Aorta (tissue), 5 donors: Measurements from ENCODE around the gene ART1. TPM values are rescaled to one million over a fixed set of nuclear protein-coding genes. Genes with fewer than 3 reads are reported as not detected.
"Not testable (repeated sequence)": the region's sequence is repeated elsewhere in the genome, so short reads cannot be mapped to it uniquely, and the experiment has no call there.

Experiments
- ATAC-seq: fragments of 200-7000 bp; cut with Tn5 transposase; one replicate; pipeline ENCODE4 v1.9.1; 2022; ENCODE audit warnings: moderate library complexity; ENCODE audit not compliant: low FRiP score
- DNase-seq, 2 donors: peaks; one replicate each; pipeline ENCODE4 v3.0.0-alpha.2; 2020
- H3K27ac ChIP-seq, 2 donors: one replicate each; pipeline ENCODE4 v1.5.1; 2013; ENCODE audit warnings: low read length in 2 of 2, mild to moderate bottlenecking in 2 of 2, moderate library complexity in 2 of 2, control low read depth in 1 of 2, inconsistent platforms in 1 of 2, low read depth in 1 of 2
- H3K27me3 ChIP-seq, 2 donors: one replicate each; pipeline ENCODE4 v1.6.1; 2013; ENCODE audit warnings: control low read depth in 1 of 2, low read length in 1 of 2, mild to moderate bottlenecking in 1 of 2, moderate library complexity in 1 of 2; ENCODE audit not compliant: insufficient read depth in 2 of 2, control insufficient read depth in 1 of 2
- H3K36me3 ChIP-seq, 2 donors: one replicate each; pipeline ENCODE4 v1.6.1; 2013; ENCODE audit warnings: control low read depth in 1 of 2, low read length in 1 of 2, mild to moderate bottlenecking in 1 of 2; ENCODE audit not compliant: insufficient read depth in 2 of 2, control insufficient read depth in 1 of 2
- H3K4me1 ChIP-seq, 2 donors: one replicate each; pipeline ENCODE4 v1.6.1; 2013; ENCODE audit warnings: low read length in 2 of 2, control low read depth in 1 of 2, mild to moderate bottlenecking in 1 of 2, moderate library complexity in 1 of 2; ENCODE audit not compliant: insufficient read depth in 2 of 2, control insufficient read depth in 1 of 2
- H3K4me3 ChIP-seq, 2 donors: one replicate each; pipeline ENCODE4 v1.5.1; 2013; ENCODE audit warnings: low read length in 2 of 2, control low read depth in 1 of 2, mild to moderate bottlenecking in 1 of 2
- H3K9me3 ChIP-seq: one replicate; pipeline ENCODE4 v1.6.1; 2013; ENCODE audit warnings: mild to moderate bottlenecking, low read length; ENCODE audit not compliant: control insufficient read depth
- WGBS, 2 donors: extraction: QIAGEN DNeasy Blood & Tissue Kit; methylation state at CpG; one replicate each; pipeline ENCODE4 v1.1.7; 2013; 5-methylcytosine and 5-hydroxymethylcytosine counted together
- intact Hi-C, 2 donors: fragments of 100-400 bp; cut with DNase I; formaldehyde crosslinking; loops; one replicate each; pipeline versions ENCODE4 v1.14.2 to v1.15.0; 2022
- polyA plus RNA-seq, 2 donors: library from polyadenylated mRNA; stranded (reverse); fragments of 200-250 nt; gene quantifications; one replicate each; pipeline ENCODE4 v1.2.3, GENCODE V29; 2013
- total RNA-seq, 2 donors: library from RNA; stranded (reverse); fragmentation: NEBNext Ultra II Directional; extraction: Animal tissue kit (Norgen Biotek cat#: 25700); gene quantifications; one replicate each; pipeline ENCODE4 v1.2.1, GENCODE V29; 2021
- donor health status: healthy with polysubstance abuse.
- donor health status: Bipolar disorder and iron deficiency.
- donor health status: DM: no; HTN: no; CAD: no.
- donor health status: DM: no; HTN: no; CAD: no.
- donor health status: DM: yes; HTN: yes; CAD: no.

Gene ART1
- total and polyA plus RNA-seq, 4 donors: not detected

- 95 to 96% methylated on average over 14 of the region's 14 CpGs for WGBS, 2 donors
- H3K27ac ChIP-seq: no peak overlapping the region
- intact Hi-C loops: no loop called here
- no peaks in the 10 kb centered on the region for H3K36me3 ChIP-seq
- ATAC-seq: no peak
- H3K4me3 ChIP-seq: no peak overlapping the region
- H3K9me3 ChIP-seq: no peaks in the 10 kb centered on the region
- DNase-seq: peak in 1 of 2 donors; percentile 73
- no peaks in the 10 kb centered on the region for H3K27me3 ChIP-seq
- H3K4me1 ChIP-seq: no peaks in the 10 kb centered on the region
Measured at GRCh38 chr11:3639841-3640240, 5.1 kb upstream of the ART1 start.

- no peaks in the 10 kb centered on the region for H3K27me3 ChIP-seq
- H3K4me3 ChIP-seq: no peak overlapping the region
- intact Hi-C loops: no loop called here
- ATAC-seq (no peak), DNase-seq (no peak)
- H3K27ac ChIP-seq: no peak overlapping the region
- no peaks in the 10 kb centered on the region for H3K36me3 ChIP-seq
- H3K4me1 ChIP-seq: no peaks in the 10 kb centered on the region
- 64 to 68% methylated on average over 8 of the region's 8 CpGs for WGBS, 2 donors
- H3K9me3 ChIP-seq: no peaks in the 10 kb centered on the region
Measured at GRCh38 chr11:3641191-3641590, 3.7 kb upstream of the ART1 start.

GRCh38 chr11:3641701-3642070 lies 3.2 kb upstream of the ART1 start, which contains the start of gene ART5:
TSS of gene ART5 (minus strand) at chr11:3641992. CDS start at chr11:3641862, 130 bp downstream.
- Histone ChIP-seq H3K4me3 (peak within 1 kb of the TSS in 1 of 2 donors; percentile 22), H3K36me3 (no peaks in the 10 kb centered on the region), H3K9me3 (no peaks in the 10 kb centered on the region), H3K27me3 (no peaks in the 10 kb centered on the region), H3K27ac (no peak within 1 kb of the TSS), H3K4me1 (no peaks in the 10 kb centered on the region)
- WGBS, 2 donors: 10 to 11% methylated on average over 18 to 21 of the region's 21 CpGs
- intact Hi-C loops: no loop called here
- no peak for DNase-seq
- ATAC-seq: no peak

- 1 to 2% methylated on average over 47 to 55 of the region's 55 CpGs for WGBS, 2 donors
- Histone ChIP-seq H3K36me3 (no peaks in the 10 kb centered on the region), H3K27me3 (no peaks in the 10 kb centered on the region), H3K4me3 (peak overlapping the region in 1 of 2 donors; percentile 22), H3K27ac (no peak overlapping the region), H3K4me1 (no peaks in the 10 kb centered on the region), H3K9me3 (no peaks in the 10 kb centered on the region)
- DNase-seq: peak; percentile 77 to 90
- intact Hi-C loops: no loop called here
- peak; percentile 91 for ATAC-seq
Measured at GRCh38 chr11:3642071-3642951, 2.6 kb upstream of the ART1 start.

GRCh38 chr11:3643102-3643546 lies 1.8 kb upstream of the ART1 start:
- H3K27me3 ChIP-seq, H3K36me3 ChIP-seq, ATAC-seq, H3K4me1 ChIP-seq, H3K4me3 ChIP-seq, H3K27ac ChIP-seq, intact Hi-C loops, H3K9me3 ChIP-seq: not testable (repeated sequence)
- DNase-seq: peak in 1 of 2 donors; percentile 45
- 49 to 57% methylated on average over 11 of the region's 11 CpGs for WGBS, 2 donors

- H3K27me3 ChIP-seq: no peaks in the 10 kb centered on the region
- H3K27ac ChIP-seq: no peak overlapping the region
- H3K4me1 ChIP-seq: no peaks in the 10 kb centered on the region
- H3K36me3 ChIP-seq: no peaks in the 10 kb centered on the region
- intact Hi-C loops: no loop called here
- no peak overlapping the region for H3K4me3 ChIP-seq
- ATAC-seq (no peak), DNase-seq (peak in 1 of 2 donors; percentile 32)
- no peaks in the 10 kb centered on the region for H3K9me3 ChIP-seq
- WGBS, 2 donors: 81 to 90% methylated on average over 7 of the region's 7 CpGs
Measured at GRCh38 chr11:3645552-3645951, 624 bp downstream of the ART1 start.

- DNase-seq: peak in 1 of 2 donors; percentile 39
Measured at GRCh38 chr11:3648843-3649242, 3.9 kb downstream of the ART1 start.

GRCh38 chr11:3649374-3649773 lies 4.4 kb downstream of the ART1 start:
- DNase-seq: peak in 1 of 2 donors; percentile 12
- H3K36me3 ChIP-seq, H3K9me3 ChIP-seq, intact Hi-C loops, ATAC-seq, H3K27ac ChIP-seq, H3K4me1 ChIP-seq, H3K27me3 ChIP-seq, H3K4me3 ChIP-seq: not testable (repeated sequence)
- WGBS, 2 donors: 36 to 43% methylated on average over 9 of the region's 9 CpGs

More at GRCh38 chr11:3648843-3649242, 3.9 kb downstream of the ART1 start:
- 70 to 82% methylated on average over 12 to 13 of the region's 13 CpGs for WGBS, 2 donors
- H3K36me3 ChIP-seq, H3K4me3 ChIP-seq, H3K4me1 ChIP-seq, H3K9me3 ChIP-seq, ATAC-seq, H3K27ac ChIP-seq, intact Hi-C loops, H3K27me3 ChIP-seq: not testable (repeated sequence)

- H3K27ac ChIP-seq, H3K9me3 ChIP-seq, DNase-seq, ATAC-seq, H3K36me3 ChIP-seq, intact Hi-C loops, H3K27me3 ChIP-seq, H3K4me1 ChIP-seq, H3K4me3 ChIP-seq: not testable (repeated sequence)
- WGBS, 2 donors: 89 to 92% methylated on average over 2 to 3 of the region's 3 CpGs
Measured at GRCh38 chr11:3652514-3652913, 7.6 kb downstream of the ART1 start.
